Measurements from ENCODE around the gene FAM184B.

FAM184B gene

DNA sequence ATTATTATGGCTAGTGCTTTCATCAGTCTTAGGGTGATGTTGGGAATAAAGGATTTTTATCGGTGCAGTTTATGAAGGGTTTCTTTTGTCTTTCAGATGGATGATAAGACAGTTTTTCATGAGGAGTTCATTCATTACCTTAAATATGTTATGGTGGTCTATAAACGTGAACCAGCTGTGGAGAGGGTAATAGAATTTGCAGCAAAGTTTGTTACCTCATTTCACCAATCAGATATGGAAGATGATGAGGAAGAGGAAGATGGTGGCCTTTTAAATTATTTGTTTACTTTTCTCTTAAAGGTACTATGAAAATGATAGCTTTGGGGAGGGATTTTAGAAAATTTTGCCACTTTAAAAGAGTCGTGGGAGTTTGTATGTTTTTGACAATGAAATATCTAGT, 30.7 kb upstream of the FAM184B start:
- no peak for DNase-seq (ENCODE audit: extremely low read depth, low read depth)
- TF ChIP-seq, protein P1, sequence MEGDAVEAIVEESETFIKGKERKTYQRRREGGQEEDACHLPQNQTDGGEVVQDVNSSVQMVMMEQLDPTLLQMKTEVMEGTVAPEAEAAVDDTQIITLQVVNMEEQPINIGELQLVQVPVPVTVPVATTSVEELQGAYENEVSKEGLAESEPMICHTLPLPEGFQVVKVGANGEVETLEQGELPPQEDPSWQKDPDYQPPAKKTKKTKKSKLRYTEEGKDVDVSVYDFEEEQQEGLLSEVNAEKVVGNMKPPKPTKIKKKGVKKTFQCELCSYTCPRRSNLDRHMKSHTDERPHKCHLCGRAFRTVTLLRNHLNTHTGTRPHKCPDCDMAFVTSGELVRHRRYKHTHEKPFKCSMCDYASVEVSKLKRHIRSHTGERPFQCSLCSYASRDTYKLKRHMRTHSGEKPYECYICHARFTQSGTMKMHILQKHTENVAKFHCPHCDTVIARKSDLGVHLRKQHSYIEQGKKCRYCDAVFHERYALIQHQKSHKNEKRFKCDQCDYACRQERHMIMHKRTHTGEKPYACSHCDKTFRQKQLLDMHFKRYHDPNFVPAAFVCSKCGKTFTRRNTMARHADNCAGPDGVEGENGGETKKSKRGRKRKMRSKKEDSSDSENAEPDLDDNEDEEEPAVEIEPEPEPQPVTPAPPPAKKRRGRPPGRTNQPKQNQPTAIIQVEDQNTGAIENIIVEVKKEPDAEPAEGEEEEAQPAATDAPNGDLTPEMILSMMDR (IDR thresholded peaks at IDR 0.05; ENCODE audit: low read depth, low read length): no peak

DNA sequence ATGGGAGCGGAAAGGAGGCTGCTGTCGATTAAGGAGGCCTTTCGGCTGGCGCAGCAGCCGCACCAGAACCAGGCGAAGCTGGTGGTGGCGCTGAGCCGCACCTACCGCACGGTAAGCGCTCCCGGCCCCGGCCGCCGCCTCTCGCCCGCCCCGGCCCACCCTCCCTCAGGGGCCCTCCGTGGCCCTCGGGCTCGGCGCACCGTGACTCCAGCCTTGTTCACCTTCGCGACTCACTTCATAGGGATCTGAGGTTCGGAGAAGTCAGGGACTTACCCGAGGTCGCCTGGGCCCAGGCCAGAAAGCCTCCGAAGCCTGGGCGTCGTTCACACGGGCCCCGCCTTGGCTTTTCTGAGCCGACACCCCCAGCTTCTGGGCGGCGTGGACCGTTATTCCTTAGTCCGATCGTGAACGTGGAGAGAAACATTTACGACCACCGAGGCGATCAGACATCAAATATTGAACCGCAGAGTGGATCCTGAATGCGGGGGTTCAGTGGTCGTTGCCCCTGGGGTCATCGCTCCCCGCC, 29.7 kb upstream of the FAM184B start:
- TF ChIP-seq, protein P1 (IDR thresholded peaks at IDR 0.05; ENCODE audit: low read depth, low read length): no peak
- DNase-seq (ENCODE audit: extremely low read depth, low read depth): no peak

DNA sequence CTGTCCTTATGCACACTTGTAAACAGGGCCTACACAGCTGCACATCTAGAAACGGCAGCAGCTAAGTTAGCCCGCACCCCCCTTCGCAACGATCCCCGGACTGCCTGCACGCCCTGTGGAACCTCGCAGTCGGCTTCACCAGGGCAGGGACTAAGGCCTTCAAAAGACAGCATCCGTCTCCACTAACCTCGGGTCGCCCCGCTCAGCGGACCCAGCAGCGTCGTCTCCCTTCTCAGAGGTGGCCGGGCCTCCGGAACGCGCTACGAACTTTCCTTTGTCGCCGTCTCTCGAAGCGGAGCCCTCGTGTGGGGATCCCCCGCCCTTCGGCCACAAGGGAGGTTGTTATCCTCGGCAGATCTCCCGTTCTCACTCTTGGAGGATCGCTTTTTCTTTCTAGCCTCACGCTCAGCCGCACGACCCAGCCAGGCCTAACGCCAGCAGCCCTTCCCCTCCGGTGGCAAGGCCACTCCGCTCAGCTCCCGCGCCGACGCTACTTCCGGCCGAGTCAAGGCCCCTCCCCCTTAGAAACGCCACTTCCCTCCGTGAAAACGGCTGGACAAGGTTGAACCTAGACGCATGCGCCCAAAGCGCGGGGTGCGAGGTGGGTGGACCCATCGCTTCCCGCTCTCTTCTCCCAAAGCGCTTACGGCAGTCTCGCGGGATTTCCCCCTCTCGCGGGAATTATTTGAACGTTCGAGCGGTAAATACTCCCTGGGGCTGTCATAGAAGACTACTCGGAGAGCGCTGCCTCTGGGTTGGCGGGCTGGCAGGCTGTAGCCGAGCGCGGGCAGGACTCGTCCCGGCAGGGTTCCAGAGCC, 29.0 kb upstream of the FAM184B start, which contains the start of the genes DCAF16 and NCAPG:
Gene DCAF16 (minus strand): TSS at position 498 of the 818 bp plus-strand sequence. CDS start 6,616 bp downstream, outside the sequence.
Gene NCAPG (plus strand): TSS at position 720 of the 818 bp plus-strand sequence. CDS start 99 bp downstream, outside the sequence.
- TF ChIP-seq, protein P1 (IDR thresholded peaks at IDR 0.05; ENCODE audit: low read depth, low read length): no peak
- DNase-seq (ENCODE audit: extremely low read depth, low read depth): peak; percentile 99

DNA sequence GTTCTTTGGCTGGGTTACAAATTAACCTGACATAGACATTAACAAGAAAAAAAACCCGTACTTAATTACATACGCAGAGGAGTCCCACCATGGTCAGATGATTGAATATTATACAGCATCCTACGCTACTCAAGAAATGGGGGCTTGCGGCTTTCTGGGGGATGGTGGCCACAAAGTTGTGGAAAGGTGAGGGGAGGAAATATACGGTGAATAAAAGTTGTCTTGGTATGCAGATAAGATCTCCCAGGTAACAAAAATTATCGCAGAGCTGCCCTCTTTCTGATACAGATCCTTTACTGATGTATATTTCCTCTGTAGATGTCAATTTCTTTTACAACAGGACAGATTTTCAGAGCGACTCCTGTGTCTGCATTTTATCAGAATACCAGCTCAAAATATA, 28.2 kb upstream of the FAM184B start:
- TF ChIP-seq, protein P1 (IDR thresholded peaks at IDR 0.05; ENCODE audit: low read depth, low read length): no peak; the same call in 1 of the 2 replicates
- no peak for DNase-seq (ENCODE audit: extremely low read depth, low read depth)

DNA sequence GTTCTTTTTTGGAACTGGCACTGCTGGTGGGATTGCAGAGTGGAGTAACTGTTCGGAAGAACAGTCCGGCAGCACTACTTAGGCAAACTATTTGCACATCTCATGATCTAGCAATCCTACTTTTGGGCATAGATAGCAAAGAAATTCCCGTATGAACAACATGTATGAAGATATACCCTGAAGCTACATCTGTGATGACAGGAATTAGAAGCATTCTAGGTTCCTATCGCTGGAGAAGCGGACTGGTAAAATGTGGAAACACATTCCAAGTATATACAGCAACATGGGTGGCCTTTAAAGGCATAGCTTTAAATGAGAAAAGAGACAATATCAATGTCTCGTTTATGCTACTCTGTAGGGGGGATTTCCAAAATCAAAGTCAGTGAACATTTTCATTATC, 26.0 kb upstream of the FAM184B start:
- TF ChIP-seq, protein P1 (IDR thresholded peaks at IDR 0.05; ENCODE audit: low read depth, low read length): no peak
- no peak for DNase-seq (ENCODE audit: extremely low read depth, low read depth)

DNA sequence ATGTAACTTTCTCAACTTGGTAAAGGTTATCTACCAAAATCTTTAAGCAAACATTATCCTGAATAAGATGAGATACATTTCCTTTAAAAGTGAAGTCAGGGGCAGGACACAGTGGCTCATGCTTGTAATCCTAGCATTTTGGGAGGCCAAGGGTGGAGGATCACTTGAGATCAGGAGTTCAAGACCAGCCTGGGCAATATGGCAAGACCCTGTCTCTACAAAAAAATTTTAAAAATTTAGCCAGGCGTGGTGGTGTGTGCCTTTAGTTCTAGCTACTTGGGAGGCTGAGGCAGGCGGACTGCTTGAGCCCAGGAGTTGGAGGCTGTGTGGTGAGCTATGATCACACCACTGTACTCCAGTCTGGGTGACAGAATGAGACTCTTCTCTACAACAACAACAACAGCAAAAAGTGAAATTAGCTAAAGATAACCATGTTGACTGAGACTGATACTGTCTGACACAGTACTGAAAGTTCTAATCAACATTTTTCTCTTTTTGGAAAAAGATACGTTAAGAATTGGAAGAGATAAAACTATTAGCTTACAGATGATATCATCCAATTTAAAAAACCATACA, 24.2 kb upstream of the FAM184B start:
- TF ChIP-seq, protein P1 (IDR thresholded peaks at IDR 0.05; ENCODE audit: low read depth, low read length): no peak
- no peak for DNase-seq (ENCODE audit: extremely low read depth, low read depth)

DNA sequence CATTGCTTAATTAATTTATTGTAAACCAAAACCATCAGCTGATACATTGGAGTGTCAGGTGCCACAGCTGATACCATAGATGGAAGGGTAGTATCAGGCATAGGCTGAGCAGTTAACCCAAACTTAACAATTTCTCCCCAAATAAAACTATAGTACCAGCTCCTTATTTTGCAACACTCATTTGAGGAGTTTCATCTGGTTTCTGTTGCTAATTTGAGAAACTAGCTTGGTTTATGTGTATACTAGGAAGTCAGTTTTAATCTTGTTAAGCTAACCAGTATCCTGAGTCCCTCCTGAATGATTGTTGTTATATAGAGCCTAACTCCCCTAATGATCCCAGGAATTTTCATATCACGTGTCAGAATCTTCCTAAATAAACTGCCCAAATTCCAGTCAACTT, 16.4 kb upstream of the FAM184B start:
- DNase-seq (ENCODE audit: extremely low read depth, low read depth): no peak
- TF ChIP-seq, protein P1 (IDR thresholded peaks at IDR 0.05; ENCODE audit: low read depth, low read length): no peak

All from AG09319 (cell line).